ENCODE results near the gene ACHE. TPM values are rescaled to one million over a fixed set of nuclear protein-coding genes. Genes with fewer than 3 reads are reported as not detected.
A peak's percentile ranks its signal among the peaks of the same experiment; 100 is the strongest.
"Not testable (repeated sequence)": the region's sequence is repeated elsewhere in the genome, so short reads cannot be mapped to it uniquely, and the experiment has no call there.

The ACHE gene
- total RNA-seq: 0.13 TPM in 1 of 2 replicates, not detected in the other

DNA sequence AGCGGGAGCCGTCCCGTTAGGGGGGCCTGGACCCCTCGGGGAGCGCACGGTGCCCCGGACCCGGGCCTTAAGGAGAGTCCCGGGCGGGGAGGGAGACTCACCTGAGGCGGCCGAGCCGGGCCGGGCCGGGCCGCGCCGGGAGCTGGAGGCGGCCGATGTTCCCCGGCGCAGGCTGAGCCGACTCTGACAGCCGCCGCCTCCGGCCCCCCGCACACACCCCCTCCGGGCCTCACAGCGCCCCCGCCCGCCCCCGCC lies at the start of gene ACHE:
ACHE (minus strand) TSS at position 188 of the 255 bp plus-strand sequence. CDS start 1,656 bp downstream, outside the sequence.
- FAIRE-seq (no peak), DNase-seq (ENCODE audit: low read depth) (no peak)
- Histone ChIP-seq H3K36me3 (ENCODE audit: control insufficient read depth, insufficient read depth, low read length) (no peaks in the 10 kb centered on the region), H3K4me3 (ENCODE audit: low read depth, low read length) (peak within 1 kb of the TSS; percentile 19), H3K27me3 (ENCODE audit: control insufficient read depth, insufficient read depth, low read length) (peaks cover 11% of the 10 kb centered on the region)
- TF ChIP-seq, protein P1, sequence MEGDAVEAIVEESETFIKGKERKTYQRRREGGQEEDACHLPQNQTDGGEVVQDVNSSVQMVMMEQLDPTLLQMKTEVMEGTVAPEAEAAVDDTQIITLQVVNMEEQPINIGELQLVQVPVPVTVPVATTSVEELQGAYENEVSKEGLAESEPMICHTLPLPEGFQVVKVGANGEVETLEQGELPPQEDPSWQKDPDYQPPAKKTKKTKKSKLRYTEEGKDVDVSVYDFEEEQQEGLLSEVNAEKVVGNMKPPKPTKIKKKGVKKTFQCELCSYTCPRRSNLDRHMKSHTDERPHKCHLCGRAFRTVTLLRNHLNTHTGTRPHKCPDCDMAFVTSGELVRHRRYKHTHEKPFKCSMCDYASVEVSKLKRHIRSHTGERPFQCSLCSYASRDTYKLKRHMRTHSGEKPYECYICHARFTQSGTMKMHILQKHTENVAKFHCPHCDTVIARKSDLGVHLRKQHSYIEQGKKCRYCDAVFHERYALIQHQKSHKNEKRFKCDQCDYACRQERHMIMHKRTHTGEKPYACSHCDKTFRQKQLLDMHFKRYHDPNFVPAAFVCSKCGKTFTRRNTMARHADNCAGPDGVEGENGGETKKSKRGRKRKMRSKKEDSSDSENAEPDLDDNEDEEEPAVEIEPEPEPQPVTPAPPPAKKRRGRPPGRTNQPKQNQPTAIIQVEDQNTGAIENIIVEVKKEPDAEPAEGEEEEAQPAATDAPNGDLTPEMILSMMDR (IDR thresholded peaks at IDR 0.05; ENCODE audit: insufficient read depth, low read length, severe bottlenecking): no peak

DNA sequence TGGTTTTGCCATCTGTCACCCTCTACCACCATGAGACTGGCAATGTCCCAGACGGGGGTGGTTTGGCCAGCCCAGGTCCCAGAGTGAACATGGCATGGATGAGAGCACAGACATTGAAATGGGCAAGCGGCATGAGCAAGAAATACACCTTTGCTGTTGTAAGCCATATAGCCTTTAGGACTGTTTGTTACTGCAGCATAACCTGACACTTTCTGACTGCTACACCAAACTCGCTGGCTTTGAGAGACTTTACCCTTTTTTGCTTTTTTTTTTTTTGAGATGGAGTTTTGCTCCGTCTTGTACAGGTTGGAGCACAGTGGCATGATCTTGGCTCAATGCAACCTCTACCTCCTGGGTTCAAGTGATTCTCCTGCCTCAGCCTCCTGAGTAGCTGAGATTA lies 48.5 kb upstream of the ACHE start:
- TF ChIP-seq, protein P1 (IDR thresholded peaks at IDR 0.05; ENCODE audit: insufficient read depth, low read length, severe bottlenecking): no peak
- H3K36me3 ChIP-seq (ENCODE audit: control insufficient read depth, insufficient read depth, low read length): no peaks in the 10 kb centered on the region
- FAIRE-seq (no peak), DNase-seq (ENCODE audit: low read depth) (no peak)
- no peaks in the 10 kb centered on the region for H3K27me3 ChIP-seq (ENCODE audit: control insufficient read depth, insufficient read depth, low read length)
- no peak overlapping the region for H3K4me3 ChIP-seq (ENCODE audit: low read depth, low read length)

DNA sequence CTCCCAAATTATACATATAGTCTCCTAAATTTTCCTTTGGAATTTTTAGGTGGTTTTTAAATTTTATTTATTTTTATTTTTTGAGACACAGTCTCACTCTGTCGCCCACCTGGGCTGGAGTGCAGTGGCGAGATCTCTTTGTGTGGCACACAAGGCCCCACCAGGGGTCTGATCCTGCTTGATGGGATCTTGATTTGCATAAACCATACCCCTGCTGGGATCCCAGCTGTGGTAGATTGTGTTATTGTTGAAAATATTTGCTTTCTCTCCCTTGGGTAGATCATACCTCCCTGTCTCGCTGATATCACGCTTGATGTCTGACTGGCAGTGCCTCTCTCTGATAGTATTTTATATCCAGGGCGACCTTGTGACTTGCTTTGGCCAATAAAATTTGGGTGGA lies 48.0 kb upstream of the ACHE start:
- TF ChIP-seq, protein P1 (IDR thresholded peaks at IDR 0.05; ENCODE audit: insufficient read depth, low read length, severe bottlenecking): no peak
- H3K4me3 ChIP-seq (ENCODE audit: low read depth, low read length): no peak overlapping the region

GRCh38 chr7:100942045-100942774 lies 46.5 kb upstream of the ACHE start:
- FAIRE-seq (no peak), DNase-seq (ENCODE audit: low read depth) (peak; percentile 50)
- TF ChIP-seq, protein P1 (IDR thresholded peaks at IDR 0.05; ENCODE audit: insufficient read depth, low read length, severe bottlenecking): no peak

More for the DNA sequence above, 48.0 kb upstream of the ACHE start:
- H3K36me3 ChIP-seq (ENCODE audit: control insufficient read depth, insufficient read depth, low read length): no peaks in the 10 kb centered on the region
- no peak for FAIRE-seq
- no peaks in the 10 kb centered on the region for H3K27me3 ChIP-seq (ENCODE audit: control insufficient read depth, insufficient read depth, low read length)
- no peak for DNase-seq (ENCODE audit: low read depth)

GRCh38 chr7:100936167-100936566 lies 40.5 kb upstream of the ACHE start:
- DNase-seq (ENCODE audit: low read depth); H3K36me3 ChIP-seq (ENCODE audit: control insufficient read depth, insufficient read depth, low read length); H3K4me3 ChIP-seq (ENCODE audit: low read depth, low read length); FAIRE-seq; H3K27me3 ChIP-seq (ENCODE audit: control insufficient read depth, insufficient read depth, low read length): not testable (repeated sequence)

More at GRCh38 chr7:100942045-100942774, 46.5 kb upstream of the ACHE start:
- H3K36me3 ChIP-seq (ENCODE audit: control insufficient read depth, insufficient read depth, low read length): no peaks in the 10 kb centered on the region
- H3K4me3 ChIP-seq (ENCODE audit: low read depth, low read length): no peak overlapping the region
- H3K27me3 ChIP-seq (ENCODE audit: control insufficient read depth, insufficient read depth, low read length): no peaks in the 10 kb centered on the region

GRCh38 chr7:100935381-100935780 lies 39.7 kb upstream of the ACHE start:
- not testable (repeated sequence) for H3K4me3 ChIP-seq (ENCODE audit: low read depth, low read length); H3K27me3 ChIP-seq (ENCODE audit: control insufficient read depth, insufficient read depth, low read length); H3K36me3 ChIP-seq (ENCODE audit: control insufficient read depth, insufficient read depth, low read length); DNase-seq (ENCODE audit: low read depth); FAIRE-seq

- FAIRE-seq (no peak), DNase-seq (ENCODE audit: low read depth) (no peak)
- no peaks in the 10 kb centered on the region for H3K36me3 ChIP-seq (ENCODE audit: control insufficient read depth, insufficient read depth, low read length)
- TF ChIP-seq, protein P1 (IDR thresholded peaks at IDR 0.05; ENCODE audit: insufficient read depth, low read length, severe bottlenecking): no peak
- no peak overlapping the region for H3K4me3 ChIP-seq (ENCODE audit: low read depth, low read length)
- H3K27me3 ChIP-seq (ENCODE audit: control insufficient read depth, insufficient read depth, low read length): no peaks in the 10 kb centered on the region
Observed at GRCh38 chr7:100933734-100934133, 38.0 kb upstream of the ACHE start.

Data from bronchial epithelial cell (primary cell).